Measurements from ENCODE around the gene FAM200A. TPM values are rescaled to one million over a fixed set of nuclear protein-coding genes. Genes with fewer than 3 reads are reported as not detected.

FAM200A gene
- total RNA-seq = 1 to 10 TPM; 4.0 to 9.5 (median 6.0) TPM

DNA sequence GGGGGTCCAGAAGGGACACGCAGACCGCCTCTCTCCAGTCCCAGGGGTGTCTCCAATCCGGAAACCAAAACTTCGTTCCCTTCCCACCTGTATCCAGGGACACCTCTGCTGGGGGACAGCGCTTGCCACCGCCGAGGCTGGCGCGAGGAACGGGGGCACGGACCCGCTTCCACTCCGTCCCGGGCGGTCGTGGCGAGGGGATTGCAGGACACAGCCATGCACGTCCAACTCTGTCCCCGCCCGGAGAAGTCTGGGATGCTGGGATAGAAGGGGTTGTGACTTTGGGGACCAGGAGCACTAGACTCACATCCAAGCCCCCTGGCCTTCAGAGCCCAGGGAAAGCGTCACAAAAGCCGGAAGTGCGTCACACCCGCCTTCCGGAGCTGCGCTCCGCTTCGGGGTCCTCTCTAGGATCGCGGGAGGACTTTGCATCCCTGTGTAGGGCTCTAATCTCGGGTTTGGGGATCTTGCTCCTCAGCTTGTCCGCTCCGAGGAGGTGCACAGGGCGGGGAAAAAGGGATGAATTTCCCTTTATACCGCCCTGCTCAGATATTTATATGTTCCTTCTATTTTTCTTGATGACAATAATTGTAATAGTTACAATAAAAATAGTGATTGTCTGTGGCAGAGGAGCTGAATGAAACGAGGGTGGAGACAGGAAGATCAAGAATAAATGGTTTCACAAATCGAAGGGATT is at the start of gene FAM200A:
TSS of gene FAM200A (minus strand) at position 348 of the 697 bp plus-strand sequence. CDS start 3,707 bp downstream, outside the sequence.
- no peak for TF ChIP-seq CTCF (IDR thresholded peaks at IDR 0.05; ENCODE audit: low read depth)

DNA sequence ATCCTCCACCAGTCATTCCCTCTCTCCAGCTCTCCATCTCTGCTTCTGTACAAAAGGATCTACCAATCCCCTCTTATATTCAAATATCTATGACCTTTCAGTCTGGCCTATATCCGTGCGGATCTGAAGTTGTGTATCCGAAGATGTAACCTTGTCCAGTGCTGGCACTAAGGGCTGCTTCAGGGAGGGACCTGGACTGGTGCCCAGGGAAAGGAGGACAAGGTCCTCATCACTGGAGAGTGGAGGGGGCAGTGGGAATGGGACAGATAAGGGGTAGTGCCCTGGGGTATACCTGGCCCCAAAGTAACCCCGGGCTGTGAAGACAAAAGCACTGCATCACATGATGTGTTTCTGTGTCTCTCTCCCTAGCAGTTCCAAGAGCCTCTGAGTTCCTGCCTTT is 47.9 kb upstream of the FAM200A start:
- no peak for TF ChIP-seq CTCF (IDR thresholded peaks at IDR 0.05; ENCODE audit: low read depth)

DNA sequence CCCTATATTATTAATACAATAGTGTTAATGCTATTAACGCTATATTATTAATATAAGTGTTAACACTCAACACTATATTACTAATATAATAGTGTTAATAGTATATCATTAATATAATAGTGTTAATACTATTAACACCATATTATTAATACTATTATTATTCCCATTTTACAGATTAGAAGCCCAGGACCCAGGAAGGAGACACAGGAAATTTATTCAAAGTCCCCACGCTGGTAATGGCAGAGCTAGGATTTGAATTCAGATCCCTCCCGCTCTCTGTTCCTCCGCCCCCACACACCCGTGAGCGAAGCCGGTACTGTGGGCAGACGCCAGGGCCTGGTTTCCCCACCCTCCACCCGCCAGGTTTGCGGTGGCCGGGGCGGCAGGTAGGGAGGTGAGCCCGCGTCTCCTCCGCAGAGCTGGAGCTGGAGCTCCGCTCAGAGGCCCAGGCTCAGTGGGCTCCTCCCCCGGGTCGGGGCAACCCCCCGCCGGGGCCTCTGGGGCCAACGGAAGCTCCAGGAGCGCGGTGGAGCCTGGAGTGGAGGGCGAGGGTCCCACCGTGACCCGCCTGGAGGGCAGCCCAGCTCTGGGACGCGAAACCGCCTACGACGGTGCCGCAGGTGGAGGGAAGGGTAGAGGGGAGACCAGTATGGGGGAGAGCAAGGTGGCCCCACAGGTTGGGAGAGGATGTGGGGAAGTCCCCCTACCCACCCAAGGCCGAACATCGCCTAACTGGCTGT is 46.0 kb upstream of the FAM200A start, which contains the start of gene TMEM225B:
TSS of gene TMEM225B (plus strand) at position 506 of the 740 bp plus-strand sequence. CDS start 6,122 bp downstream, outside the sequence.
- TF ChIP-seq CTCF (IDR thresholded peaks at IDR 0.05; ENCODE audit: low read depth) = no peak

DNA sequence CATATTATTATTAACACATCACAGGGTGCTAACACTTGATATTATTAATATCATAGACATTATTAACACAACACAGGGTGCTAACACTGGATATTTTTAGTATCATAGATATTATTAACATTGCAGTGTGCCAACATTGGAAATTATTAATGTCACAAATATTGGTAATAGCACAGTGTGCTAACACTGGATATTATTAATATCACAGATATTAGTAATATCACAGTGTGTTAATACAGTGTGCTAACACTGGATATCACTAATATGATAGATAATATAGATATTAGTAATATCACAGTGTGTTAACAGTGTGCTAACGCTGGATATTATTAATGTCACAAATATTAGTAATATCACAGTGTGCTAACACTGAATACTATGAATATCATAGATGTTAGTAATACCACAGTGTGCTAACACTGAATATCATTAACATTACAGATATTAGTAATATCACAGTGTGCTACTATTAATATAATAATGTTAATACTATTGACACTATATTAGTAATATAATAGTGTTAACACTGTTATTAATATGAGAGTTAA is 44.6 kb upstream of the FAM200A start:
- TF ChIP-seq CTCF (IDR thresholded peaks at IDR 0.05; ENCODE audit: low read depth) = no peak

- no peak for TF ChIP-seq CTCF (IDR thresholded peaks at IDR 0.05; ENCODE audit: low read depth)
These were observed 43.2 kb upstream of the FAM200A start for GRCh38 chr7:99594948-99595745.

DNA sequence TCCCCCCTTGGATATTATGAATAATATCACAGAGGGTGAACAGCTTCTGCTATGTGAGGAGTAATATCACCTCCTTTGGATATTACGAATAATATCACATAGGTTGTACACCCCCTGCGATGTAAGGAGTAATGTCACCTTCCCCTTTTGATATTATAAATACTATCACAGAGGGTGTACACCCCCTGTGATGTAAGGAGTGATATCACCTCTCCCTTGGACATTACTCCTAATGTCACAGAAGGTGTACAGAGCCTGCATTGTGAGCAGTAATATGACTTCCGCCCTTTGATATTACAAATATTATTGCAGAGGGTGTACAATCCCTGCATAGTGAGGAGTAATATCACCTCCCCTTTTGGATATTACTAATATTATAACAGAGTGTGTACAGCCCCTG is 37.0 kb upstream of the FAM200A start:
- TF ChIP-seq CTCF (IDR thresholded peaks at IDR 0.05; ENCODE audit: low read depth) = no peak

All from subcutaneous adipose tissue (tissue), 4 donors.